Renal pelvis (tissue), 3 donors: Measurements from ENCODE around the gene APBB1IP. TPM values are rescaled to one million over a fixed set of nuclear protein-coding genes. Genes with fewer than 3 reads are reported as not detected.

Source experiments
- polyA plus RNA-seq, 3 donors: library from polyadenylated mRNA; unstranded; fragments of 120-200 nt; gene quantifications; one replicate each; pipeline ENCODE4 v1.2.1, GENCODE V29; 2013; ENCODE audit not compliant: insufficient read length in 3 of 3

The APBB1IP gene
- polyA plus RNA-seq, 3 donors = 0.86 to 1.8 (median 1.3) TPM

Other genes starting within 250 kb of the APBB1IP start
- 1 to 10 TPM; 2.4 to 4.1 (median 3.4) TPM for gene GAD2, start 221.6 kb upstream of the APBB1IP start, polyA plus RNA-seq